Kidney epithelial cell (primary cell): Measurements from ENCODE around the gene ALKBH6. TPM values are rescaled to one million over a fixed set of nuclear protein-coding genes. Genes with fewer than 3 reads are reported as not detected.

Source experiments
- DNase-seq: peaks from one replicate; pipeline ENCODE4 v3.0.0-alpha.2; 2010; ENCODE audit warnings: low read depth
- H3K27me3 ChIP-seq: 2 replicates; pipeline ENCODE4 v1.6.0; 2011; ENCODE audit warnings: low read length; ENCODE audit not compliant: control insufficient read depth, insufficient read depth
- H3K36me3 ChIP-seq: 2 replicates; pipeline ENCODE4 v1.5.1; 2011; ENCODE audit warnings: low read length; ENCODE audit not compliant: control insufficient read depth, insufficient read depth
- H3K4me3 ChIP-seq: 2 replicates; pipeline ENCODE4 v1.5.1; 2011; ENCODE audit warnings: low read depth, mild to moderate bottlenecking, control low read depth, low read length
- total RNA-seq: library from RNA; depleted of rRNA; stranded (reverse); fragments of >200 nt; gene quantifications from 2 replicates; pipeline ENCODE4 v1.2.3, GENCODE V29; 2015
- TF ChIP-seq, protein P1 (sequence below): IDR thresholded peaks from 2 replicates; pipeline ENCODE4 v1.5.1; 2011; ENCODE audit warnings: mild to moderate bottlenecking, moderate library complexity, low read length, control low read depth, inconsistent platforms; ENCODE audit not compliant: insufficient read depth, poor library complexity, severe bottlenecking

The ALKBH6 gene
- total RNA-seq, 1 donor from 2014 or later = 22.4 TPM

DNA sequence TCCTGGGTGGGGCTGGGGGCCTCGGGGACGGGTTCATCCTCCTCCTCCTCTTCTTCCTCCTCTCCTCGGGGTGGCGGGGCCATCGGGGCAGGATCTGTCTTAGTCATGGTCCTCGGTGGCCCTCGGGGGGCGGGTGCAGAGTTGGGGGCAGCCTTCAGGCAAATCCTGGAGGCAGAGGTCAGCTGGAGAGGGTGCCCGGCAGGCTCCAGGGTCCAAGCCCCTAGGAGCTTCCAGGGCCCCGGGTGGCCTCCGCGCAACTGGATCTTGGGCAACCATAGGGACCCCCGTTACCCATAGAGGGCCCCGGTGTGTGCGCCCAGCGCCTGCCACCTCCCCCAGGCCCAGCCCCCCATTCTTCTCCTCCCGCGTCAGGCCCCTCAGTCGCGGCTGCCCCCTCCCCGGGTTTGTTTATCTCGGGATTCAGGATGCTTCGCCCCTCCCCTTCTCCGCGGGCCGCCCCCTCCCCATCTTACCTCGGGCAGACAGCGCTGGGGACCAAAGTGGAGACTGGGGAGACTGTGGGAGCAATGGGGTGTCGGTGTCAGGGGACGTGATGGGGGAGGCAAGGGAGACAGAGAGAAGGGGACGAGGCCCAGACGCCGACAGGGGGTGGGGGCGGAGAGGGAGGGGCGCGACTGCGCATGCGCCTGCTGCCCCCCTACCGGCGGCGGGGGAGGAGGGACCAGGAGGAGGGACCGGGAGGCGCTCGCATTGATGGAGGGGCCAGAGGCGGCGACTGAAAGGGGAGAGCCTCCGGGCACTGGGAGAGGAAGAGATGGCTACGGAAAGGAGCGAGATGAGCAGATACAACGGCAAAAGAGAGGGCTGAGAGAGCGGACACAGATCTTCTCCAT lies 18.5 kb upstream of the ALKBH6 start, which contains the start of gene CLIP3:
TSS of gene CLIP3 (minus strand) at position 623 of the 854 bp plus-strand sequence. CDS start at position 107, 516 bp downstream.
- no peaks in the 10 kb centered on the region for H3K27me3 ChIP-seq
- TF ChIP-seq, protein P1, sequence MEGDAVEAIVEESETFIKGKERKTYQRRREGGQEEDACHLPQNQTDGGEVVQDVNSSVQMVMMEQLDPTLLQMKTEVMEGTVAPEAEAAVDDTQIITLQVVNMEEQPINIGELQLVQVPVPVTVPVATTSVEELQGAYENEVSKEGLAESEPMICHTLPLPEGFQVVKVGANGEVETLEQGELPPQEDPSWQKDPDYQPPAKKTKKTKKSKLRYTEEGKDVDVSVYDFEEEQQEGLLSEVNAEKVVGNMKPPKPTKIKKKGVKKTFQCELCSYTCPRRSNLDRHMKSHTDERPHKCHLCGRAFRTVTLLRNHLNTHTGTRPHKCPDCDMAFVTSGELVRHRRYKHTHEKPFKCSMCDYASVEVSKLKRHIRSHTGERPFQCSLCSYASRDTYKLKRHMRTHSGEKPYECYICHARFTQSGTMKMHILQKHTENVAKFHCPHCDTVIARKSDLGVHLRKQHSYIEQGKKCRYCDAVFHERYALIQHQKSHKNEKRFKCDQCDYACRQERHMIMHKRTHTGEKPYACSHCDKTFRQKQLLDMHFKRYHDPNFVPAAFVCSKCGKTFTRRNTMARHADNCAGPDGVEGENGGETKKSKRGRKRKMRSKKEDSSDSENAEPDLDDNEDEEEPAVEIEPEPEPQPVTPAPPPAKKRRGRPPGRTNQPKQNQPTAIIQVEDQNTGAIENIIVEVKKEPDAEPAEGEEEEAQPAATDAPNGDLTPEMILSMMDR = no peak
- H3K36me3 ChIP-seq = no peaks in the 10 kb centered on the region
- peak within 1 kb of the TSS; percentile 67 for H3K4me3 ChIP-seq
- DNase-seq = no peak

DNA sequence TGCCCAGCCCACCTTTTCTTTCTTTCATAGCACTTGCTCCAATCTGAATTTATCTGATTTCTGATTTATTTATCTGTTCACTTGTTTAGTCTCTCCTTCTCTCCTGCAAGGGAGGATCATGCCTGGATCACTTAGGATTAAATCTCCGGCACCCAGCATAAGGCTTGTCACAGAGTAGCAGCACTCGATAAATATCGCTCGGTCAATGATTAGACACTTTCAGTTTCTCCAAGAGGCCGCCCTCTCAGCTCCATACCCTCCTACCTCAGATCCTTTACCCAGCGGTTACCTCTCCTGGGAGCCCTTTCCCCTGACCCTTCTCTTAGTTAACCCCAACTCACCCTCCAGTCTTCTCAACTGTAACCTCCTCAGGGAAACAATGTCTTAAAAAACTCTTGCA lies 17.3 kb upstream of the ALKBH6 start:
- Histone ChIP-seq H3K4me3 (no peak overlapping the region), H3K27me3 (no peaks in the 10 kb centered on the region), H3K36me3 (no peaks in the 10 kb centered on the region)
- TF ChIP-seq, protein P1 = no peak
- DNase-seq = no peak

DNA sequence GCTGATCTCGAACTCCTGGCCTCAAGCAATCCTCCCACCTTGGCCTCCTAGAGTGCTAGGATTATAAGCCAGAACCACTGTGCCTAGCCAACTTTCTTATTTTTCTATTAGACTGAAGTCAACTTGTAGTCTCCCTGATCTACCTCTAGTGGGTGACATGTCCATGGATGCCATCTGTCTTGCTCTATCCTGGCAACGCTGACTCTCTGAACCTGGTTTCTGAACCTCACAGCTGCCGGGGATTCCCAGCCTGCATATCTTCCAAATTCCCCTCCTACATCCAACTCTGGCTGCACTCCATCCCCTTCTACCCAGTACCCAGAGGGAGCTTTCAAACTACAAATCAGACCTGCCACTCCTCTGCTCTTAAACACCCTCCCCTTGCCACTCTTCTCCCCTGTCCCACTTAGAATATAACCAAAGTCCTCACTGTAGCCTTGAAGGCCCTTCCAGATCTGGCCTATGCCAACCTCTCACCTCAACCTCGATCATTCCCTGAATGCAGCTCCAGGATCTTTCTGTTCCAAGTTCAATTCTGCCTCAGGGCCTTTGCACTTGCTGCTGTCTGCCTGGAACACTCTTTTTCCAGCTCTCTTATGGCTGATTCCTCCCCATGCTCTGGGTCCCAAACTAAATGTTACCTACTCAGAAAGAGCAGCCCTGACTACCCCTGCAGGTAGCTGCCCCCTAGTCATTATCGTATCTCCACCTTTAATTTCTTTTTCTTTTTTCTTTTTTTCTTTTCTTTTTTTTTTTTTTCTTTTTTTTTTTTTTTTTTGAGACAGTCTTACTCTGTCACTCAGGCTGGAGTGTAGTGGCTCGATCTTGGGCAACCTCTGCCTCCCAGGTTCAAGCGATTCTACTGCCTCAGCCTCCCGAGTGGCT lies 16.5 kb upstream of the ALKBH6 start:
- no peak for DNase-seq
- no peak overlapping the region for H3K4me3 ChIP-seq
- H3K36me3 ChIP-seq = no peaks in the 10 kb centered on the region
- TF ChIP-seq, protein P1 = peak; percentile 32
- no peaks in the 10 kb centered on the region for H3K27me3 ChIP-seq

DNA sequence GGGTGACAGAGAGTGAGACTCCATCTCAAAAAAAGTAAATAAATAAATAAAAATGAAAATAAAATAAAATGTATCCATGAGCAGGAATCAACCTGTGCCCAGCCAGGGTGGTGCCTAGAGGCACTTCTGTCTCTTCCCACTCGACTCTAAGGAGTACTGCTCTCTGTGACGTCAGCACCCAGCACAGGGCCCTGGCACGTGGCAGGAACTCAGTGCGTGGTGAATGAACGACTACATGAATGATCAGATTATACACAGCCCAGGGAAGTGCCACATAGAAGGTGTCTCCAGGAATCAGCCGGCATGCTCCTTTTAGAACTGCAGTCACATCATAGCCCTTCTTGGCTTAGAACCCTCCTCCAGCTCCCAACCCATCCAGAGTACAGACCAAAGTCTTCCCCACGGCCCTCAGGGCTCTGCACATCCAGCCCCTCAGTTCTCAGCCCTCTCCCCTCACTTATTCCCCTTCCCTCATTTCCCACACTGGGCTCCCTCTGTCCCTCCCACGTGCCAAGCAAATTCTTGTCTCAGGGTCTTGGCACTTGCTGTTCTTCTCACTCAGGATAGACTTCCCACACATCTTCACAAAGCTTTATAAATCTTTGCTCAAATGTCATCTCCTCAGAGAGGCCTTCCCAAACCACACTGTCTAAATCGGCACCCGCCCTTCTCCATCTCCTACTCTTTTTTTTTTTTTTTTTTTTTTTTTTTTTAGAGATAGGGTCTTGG lies 14.5 kb upstream of the ALKBH6 start:
- DNase-seq = no peak
- H3K27me3 ChIP-seq = no peaks in the 10 kb centered on the region
- TF ChIP-seq, protein P1 = no peak
- H3K36me3 ChIP-seq = no peaks in the 10 kb centered on the region
- H3K4me3 ChIP-seq = no peak overlapping the region

DNA sequence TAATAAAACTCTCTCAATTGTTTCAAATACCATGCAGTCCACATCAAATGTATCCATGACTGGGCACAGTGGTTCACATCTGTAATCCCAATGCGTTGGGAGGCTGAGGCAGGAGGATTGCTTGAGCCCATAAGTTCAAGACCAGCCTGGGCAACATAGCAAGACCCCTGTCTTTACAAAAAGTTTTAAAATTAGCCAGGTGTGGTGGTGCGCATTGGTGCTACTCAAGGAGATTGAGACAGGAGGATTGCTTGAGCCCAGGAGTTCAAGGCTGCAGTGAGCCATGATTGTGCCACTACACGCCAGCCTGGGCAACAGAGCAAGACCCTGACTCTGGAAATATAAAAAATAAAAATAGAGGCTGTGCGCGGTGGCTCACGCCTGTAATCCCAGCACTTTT lies 13.7 kb upstream of the ALKBH6 start:
- no peak for DNase-seq
- H3K36me3 ChIP-seq = no peaks in the 10 kb centered on the region
- H3K4me3 ChIP-seq = no peak overlapping the region
- no peaks in the 10 kb centered on the region for H3K27me3 ChIP-seq
- TF ChIP-seq, protein P1 = no peak
